Ishikawa (cell line): ENCODE measurements around the gene FKBP14.

Experiments
- CEBPB ChIP-seq: IDR thresholded peaks from 2 replicates; pipeline ENCODE4 v1.6.1; 2012
- CREB1 ChIP-seq: IDR thresholded peaks from 2 replicates; pipeline ENCODE4 v1.6.1; 2012; ENCODE audit warnings: low read depth
- EGR1 ChIP-seq: IDR thresholded peaks from 2 replicates; pipeline ENCODE4 v1.6.1; 2012
- EP300 ChIP-seq: IDR thresholded peaks from 2 replicates; pipeline ENCODE4 v1.6.1; 2012; ENCODE audit warnings: borderline replicate concordance
- FOXM1 ChIP-seq: IDR thresholded peaks from 2 replicates; pipeline ENCODE4 v1.6.1; 2012; ENCODE audit warnings: low read depth, borderline replicate concordance
- MAX ChIP-seq: IDR thresholded peaks from 2 replicates; pipeline ENCODE4 v1.6.1; 2012
- NFIC ChIP-seq: IDR thresholded peaks from 2 replicates; pipeline ENCODE4 v1.6.1; 2012
- RAD21 ChIP-seq: IDR thresholded peaks from 2 replicates; pipeline ENCODE4 v1.6.1; 2012; ENCODE audit warnings: low read depth
- TAF1 ChIP-seq: IDR thresholded peaks from 2 replicates; pipeline ENCODE4 v1.6.1; 2012; ENCODE audit warnings: low read depth, mild to moderate bottlenecking
- TCF12 ChIP-seq: IDR thresholded peaks from 2 replicates; pipeline ENCODE4 v1.6.1; 2012; ENCODE audit warnings: low read depth
- TEAD4 ChIP-seq: IDR thresholded peaks from 2 replicates; pipeline ENCODE4 v1.6.1; 2012
- YY1 ChIP-seq: IDR thresholded peaks from 2 replicates; pipeline ENCODE4 v1.6.1; 2012; ENCODE audit warnings: low read depth
- ZBTB7A ChIP-seq: IDR thresholded peaks from 2 replicates; pipeline ENCODE4 v1.6.1; 2012; ENCODE audit warnings: low read depth
- TF ChIP-seq, protein P1 (sequence below): IDR thresholded peaks from 2 replicates; pipeline ENCODE4 v1.6.1; 2012; ENCODE audit warnings: low read depth, mild to moderate bottlenecking
- TF ChIP-seq, protein P2 (sequence below): IDR thresholded peaks from 2 replicates; pipeline ENCODE4 v1.6.1; 2012

FKBP14 gene

DNA sequence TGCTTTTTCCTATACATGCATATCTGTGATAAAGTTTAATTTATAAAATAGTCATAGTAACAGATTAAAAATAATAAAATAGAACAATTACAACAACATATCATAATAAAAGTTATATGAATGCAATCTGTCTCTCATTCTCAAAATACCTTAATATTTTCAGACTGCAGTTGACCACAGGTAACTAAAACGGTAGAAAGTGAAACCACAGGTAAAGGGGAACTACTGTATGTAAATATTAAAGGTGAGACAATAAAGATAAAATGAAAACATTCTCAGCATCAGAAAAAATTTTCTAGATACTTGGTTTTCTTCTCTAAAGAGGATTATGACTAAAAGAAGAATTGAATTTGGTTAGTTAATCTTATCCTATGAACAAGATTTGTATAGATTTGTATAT, 6.0 kb downstream of the FKBP14 start:
- TF ChIP-seq TCF12: no peak
- TF ChIP-seq EGR1: no peak
- no peak for TF ChIP-seq TEAD4
- TF ChIP-seq YY1: no peak
- no peak for TF ChIP-seq FOXM1
- no peak for TF ChIP-seq CEBPB
- TF ChIP-seq, protein P1, sequence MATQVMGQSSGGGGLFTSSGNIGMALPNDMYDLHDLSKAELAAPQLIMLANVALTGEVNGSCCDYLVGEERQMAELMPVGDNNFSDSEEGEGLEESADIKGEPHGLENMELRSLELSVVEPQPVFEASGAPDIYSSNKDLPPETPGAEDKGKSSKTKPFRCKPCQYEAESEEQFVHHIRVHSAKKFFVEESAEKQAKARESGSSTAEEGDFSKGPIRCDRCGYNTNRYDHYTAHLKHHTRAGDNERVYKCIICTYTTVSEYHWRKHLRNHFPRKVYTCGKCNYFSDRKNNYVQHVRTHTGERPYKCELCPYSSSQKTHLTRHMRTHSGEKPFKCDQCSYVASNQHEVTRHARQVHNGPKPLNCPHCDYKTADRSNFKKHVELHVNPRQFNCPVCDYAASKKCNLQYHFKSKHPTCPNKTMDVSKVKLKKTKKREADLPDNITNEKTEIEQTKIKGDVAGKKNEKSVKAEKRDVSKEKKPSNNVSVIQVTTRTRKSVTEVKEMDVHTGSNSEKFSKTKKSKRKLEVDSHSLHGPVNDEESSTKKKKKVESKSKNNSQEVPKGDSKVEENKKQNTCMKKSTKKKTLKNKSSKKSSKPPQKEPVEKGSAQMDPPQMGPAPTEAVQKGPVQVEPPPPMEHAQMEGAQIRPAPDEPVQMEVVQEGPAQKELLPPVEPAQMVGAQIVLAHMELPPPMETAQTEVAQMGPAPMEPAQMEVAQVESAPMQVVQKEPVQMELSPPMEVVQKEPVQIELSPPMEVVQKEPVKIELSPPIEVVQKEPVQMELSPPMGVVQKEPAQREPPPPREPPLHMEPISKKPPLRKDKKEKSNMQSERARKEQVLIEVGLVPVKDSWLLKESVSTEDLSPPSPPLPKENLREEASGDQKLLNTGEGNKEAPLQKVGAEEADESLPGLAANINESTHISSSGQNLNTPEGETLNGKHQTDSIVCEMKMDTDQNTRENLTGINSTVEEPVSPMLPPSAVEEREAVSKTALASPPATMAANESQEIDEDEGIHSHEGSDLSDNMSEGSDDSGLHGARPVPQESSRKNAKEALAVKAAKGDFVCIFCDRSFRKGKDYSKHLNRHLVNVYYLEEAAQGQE: no peak
- TF ChIP-seq CREB1: no peak
- no peak for TF ChIP-seq TAF1
- TF ChIP-seq NFIC: no peak

- TF ChIP-seq, protein P2, sequence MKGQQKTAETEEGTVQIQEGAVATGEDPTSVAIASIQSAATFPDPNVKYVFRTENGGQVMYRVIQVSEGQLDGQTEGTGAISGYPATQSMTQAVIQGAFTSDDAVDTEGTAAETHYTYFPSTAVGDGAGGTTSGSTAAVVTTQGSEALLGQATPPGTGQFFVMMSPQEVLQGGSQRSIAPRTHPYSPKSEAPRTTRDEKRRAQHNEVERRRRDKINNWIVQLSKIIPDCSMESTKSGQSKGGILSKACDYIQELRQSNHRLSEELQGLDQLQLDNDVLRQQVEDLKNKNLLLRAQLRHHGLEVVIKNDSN: no peak
Measured at GRCh38 chr7:30019960-30020359, 6.5 kb downstream of the FKBP14 start.

GRCh38 chr7:30019387-30019786, 7.1 kb downstream of the FKBP14 start:
- no peak for TF ChIP-seq ZBTB7A

DNA sequence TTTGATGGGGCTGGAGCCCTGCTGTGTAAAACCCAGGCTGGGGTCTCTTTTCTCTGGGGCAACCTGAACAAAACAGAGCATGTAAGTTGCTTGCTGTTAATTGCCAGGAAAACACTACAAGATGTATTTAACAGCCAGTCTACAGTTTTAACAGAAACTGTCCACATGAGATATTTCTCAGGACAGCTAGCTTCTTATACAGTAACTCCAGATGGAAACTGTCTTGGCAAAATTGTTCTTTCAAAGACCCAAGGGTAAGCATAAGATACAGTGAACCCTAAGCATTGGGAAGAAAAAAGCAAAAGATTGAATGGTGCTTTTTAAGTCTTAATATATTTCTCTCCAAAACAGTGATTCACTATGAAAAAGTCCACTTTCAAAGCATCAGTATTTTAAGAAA, 8.1 kb downstream of the FKBP14 start:
- TF ChIP-seq TCF12 (no peak), NFIC (no peak), TAF1 (no peak), RAD21 (no peak), TEAD4 (no peak), YY1 (no peak), EGR1 (no peak)
- TF ChIP-seq, protein P2: no peak

DNA sequence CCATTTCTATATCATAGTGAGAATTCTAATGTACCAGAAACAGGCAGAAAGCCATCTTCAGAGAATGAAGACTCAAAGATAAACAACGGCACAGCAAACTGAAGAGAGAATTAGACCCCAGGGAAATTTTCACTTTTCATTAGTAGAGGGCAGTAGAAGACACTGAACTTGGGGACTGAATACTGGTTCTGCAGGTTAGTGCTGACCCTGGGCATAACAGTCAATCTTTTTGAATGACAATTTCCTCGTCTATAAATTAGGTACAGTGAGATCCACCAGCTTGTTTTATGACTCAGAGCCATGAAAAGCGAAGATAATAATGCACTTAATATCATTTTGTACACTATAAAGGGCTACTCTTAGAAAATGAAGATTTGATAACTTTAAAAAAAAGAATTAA, 13.7 kb downstream of the FKBP14 start:
- no peak for TF ChIP-seq CEBPB
- no peak for TF ChIP-seq MAX
- no peak for TF ChIP-seq YY1
- TF ChIP-seq FOXM1: no peak
- TF ChIP-seq TEAD4: no peak
- TF ChIP-seq, protein P1: no peak
- TF ChIP-seq NFIC: no peak
- no peak for TF ChIP-seq TAF1
- TF ChIP-seq RAD21: no peak
- TF ChIP-seq ZBTB7A: no peak

GRCh38 chr7:30010021-30010420, 16.5 kb downstream of the FKBP14 start:
- TF ChIP-seq CREB1 (no peak), YY1 (no peak), ZBTB7A (no peak), NFIC (no peak), EGR1 (no peak), TEAD4 (no peak), RAD21 (no peak), CEBPB (no peak), TAF1 (no peak), EP300 (no peak), MAX (no peak), TCF12 (no peak)
- TF ChIP-seq, protein P1: no peak
- TF ChIP-seq, protein P2: no peak
